Measurements from ENCODE around the gene FMNL3. TPM values are rescaled to one million over a fixed set of nuclear protein-coding genes. Genes with fewer than 3 reads are reported as not detected.
"Not testable (repeated sequence)": the region's sequence is repeated elsewhere in the genome, so short reads cannot be mapped to it uniquely, and the experiment has no call there.

The FMNL3 gene
- polyA plus RNA-seq, 10 donors: 22.4 to 37.9 (median 26.4) TPM

DNA sequence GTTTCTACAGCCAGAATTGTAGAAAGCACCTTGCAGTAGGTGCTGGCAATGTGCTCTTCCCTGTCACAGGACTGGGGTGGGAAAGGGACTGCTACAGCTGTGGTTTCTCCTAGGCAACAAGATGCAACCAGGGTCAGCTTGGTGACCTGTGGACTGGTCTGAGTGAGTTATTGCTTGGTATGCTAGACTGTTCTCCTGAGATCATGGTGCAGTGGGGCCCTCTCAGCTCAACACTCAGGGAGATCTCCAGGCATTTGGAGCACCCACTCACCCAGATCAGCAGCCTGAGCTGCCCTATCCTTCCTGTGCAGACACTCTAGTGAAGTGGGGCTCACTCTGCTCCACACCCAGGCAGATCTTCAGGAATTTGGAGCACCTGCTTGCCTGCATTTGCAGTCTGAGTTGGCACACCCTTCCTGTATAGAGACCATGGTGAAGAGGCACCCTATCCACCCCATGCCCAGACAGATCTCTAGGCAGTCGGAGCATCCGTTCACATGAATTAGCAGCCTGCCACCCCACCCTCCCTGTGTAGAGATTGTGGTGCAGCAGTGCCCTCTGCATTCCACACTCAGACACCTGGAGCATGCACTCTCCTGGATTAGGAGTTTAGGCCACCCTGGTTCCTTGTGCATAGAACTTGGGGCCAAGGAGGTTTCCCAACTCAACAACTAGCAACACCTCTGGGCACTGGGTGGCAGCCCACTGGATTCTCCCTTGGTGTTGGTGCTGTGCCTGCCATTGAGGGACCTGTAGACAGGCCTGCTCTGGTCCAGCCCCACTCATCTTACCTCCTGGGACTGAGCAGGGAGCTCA, 97.9 kb downstream of the FMNL3 start:
- DNase-seq: no peak

DNA sequence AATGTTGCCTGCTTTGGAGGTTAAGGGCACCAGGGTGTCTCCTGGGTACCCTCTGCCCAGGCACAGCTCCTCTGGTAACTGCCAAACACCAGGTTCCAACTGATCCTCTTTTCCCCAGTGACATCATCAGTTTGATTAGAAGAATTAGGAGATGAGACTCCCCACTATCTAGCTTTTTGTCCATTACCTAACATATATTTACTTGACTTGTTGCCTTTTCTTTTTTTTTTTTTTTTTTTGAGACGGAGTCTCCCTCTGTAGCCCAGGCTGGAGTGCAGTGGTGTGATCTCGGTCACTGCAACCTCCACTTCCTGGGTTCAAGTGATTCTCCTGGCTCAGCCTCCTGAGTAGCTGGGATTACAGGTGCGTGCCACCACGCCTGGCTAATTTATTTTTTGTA, 101.7 kb downstream of the FMNL3 start, which contains the start of gene FAM186B:
Gene FAM186B (minus strand): TSS at position 101 of the 400 bp plus-strand sequence. CDS start 162 bp downstream, outside the sequence.
- not testable (repeated sequence) for DNase-seq

DNA sequence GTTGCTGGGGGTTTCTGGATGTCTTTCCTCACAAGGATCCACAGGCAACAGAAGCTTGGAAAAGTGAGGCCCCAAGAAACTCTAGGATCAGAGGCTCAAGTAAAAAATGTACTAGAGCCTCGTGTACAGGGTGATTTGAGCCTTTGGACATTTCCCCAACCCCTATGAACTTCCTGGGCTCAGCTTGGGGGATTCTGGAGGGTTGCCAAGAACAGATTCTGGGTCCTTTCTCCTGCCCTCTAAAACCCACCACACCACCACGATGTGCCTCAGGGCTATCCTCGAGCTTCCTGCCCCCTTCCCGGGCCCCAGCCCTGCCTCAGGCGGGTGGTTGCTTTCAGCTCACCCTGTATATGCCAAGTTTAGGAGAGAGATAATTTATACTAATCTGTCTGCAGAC, 102.3 kb downstream of the FMNL3 start:
- DNase-seq: no peak

DNA sequence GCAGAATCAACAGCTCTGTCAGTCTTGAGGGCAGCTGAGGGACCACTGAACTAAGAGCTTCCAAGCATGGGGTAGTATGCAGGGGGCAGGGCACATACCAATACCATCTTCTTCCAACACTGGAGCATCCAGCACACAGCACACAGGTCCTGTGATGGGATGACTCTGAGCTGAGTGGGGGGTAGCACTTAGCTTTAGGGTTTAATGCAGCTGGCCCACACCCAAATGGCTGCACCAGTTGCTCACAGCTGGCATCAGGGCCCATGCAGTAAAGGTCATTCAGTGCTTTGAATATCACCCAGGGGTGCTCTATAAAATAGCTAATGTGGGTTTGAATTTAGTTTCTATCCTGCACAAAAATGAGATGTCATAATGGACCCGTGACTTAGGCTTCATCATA, 103.5 kb downstream of the FMNL3 start:
- no peak for DNase-seq

DNA sequence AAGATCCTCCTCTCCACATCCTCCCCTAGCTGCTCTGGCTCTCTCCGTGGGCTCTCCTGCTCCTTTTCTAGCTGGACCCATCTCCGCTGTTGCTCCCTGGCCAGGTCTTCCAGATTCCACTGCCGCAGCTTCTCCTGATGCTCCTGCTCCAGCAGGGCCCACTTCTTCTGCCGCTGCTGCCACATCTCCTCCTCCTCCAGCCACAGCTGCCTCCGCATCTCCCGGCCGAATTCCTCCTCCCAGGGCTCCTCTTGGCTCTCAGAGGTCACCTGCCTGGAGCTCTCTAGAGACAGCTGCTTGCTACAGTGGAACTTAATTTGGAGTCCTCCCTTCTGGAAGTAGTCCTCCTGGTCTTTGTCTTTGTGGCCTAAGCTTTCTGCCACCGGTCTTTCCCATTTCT, 107.2 kb downstream of the FMNL3 start:
- DNase-seq: no peak

DNA sequence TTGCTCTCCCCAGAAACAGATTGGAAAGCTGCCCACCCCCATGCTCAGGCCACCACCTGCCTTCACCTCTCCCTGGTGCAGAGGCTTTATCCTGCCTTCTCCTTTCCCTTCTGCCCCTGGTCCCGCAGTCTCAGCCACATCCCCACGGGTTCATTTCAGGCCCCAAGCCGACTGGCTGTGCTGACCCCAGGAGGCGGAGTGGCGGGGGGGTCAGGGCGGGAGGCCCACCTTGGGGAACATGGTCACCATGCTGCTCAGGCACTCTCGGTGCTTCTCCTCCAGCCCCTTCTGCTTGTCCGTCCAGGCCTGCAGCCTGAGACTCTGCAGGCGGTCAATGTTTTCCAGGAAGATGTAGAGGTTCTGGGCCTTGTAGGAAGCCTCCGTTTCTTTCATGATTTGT, 108.7 kb downstream of the FMNL3 start:
- no peak for DNase-seq

DNA sequence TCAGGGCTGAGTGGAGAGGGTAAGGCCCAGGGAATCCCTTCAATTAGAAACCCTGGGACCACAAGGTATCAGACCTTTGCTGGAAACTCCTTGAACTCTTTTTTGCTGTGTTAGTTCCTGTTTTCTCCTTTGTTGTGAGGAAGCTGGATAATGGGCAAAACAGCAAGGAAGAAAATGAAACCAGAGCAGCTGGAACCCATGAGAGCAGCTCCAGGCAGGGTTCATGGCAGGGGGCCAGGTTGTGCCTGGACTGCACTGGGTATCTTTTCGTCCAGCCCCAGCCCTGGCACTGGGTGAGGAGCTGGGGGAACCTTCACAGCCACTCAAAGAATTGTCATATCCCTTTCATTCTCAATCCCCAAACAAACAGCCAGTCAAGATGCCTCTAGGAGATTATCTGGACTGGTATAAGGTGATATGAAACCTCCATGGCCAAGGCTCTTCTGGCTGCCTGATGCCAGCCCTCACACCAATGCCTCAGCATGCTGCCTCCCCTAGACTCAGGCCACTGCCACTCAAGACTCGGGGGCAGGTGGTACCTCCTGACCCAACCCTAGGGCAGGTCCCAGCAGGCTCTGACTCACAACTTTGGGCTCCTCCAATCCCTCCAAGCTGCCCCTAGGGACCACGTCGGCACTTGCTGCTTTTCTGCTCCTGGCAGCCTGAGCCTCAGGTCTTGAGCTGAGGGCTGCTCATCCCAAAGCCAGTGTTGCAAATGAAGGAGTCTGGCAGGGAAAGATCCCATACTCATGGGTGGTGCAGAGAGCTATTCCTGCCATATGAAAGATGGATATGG, 118.3 kb downstream of the FMNL3 start:
- no peak for DNase-seq

DNA sequence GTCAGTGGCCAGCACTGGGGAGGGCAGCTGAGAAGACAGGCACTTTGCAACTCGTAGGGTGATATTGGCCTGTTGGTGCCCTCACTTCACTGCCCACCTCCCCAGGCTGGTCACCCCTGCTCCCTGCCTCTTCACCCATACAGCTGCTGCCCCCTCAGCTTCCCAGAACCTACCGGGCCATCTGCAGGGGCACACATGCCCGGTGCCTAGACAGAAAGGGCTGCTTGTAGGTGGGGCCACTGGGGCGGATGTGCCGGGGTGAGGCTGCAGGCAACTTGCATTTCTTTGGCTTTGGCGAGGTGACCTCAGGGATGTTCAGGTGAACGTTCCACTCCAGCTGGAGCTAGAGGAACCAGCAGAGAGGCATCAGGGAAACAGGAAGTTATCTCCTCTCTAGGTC, 118.9 kb downstream of the FMNL3 start:
- DNase-seq: no peak

DNA sequence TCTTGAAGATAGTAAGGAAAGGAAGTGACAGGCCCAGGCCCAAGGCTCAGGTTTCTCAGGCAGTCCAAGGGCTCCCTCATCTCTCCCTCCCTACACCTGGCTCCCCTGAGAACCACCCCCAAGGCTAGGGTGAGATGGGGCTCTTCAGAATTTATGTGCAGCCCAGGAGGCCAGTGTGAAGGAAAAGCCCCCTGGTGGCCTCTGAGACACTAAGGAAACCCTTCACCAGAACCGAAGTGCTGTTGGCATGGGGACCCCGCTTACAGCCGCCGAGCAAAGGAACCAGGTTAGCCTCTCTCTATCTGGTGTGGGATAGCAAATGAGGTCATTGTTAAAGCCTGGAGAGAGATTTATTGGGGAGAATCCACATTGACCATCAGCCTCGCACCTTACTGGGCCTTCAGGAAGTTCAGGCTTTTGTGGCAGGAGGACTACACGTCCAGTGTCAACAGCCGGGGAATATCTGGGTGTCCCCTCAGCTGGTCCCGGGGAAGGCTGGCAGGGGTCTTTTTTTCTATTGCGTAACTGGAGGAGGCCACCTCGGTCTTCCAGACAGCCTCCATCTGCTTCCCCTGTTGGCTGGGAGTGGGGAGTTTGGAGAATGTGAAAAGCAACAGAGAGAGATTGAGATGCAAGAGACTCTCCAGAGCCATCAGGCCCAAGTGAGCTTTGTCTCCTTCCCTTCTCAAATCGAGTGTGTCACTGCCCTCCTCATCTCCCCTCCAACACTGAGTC, 119.9 kb downstream of the FMNL3 start:
- no peak for DNase-seq

Other genes starting within 250 kb of the FMNL3 start
- gene KCNH3, start 168.4 kb downstream of the FMNL3 start, polyA plus RNA-seq (ENCODE audit: insufficient read length in 10 of 10): 1 to 10 TPM in 9 of 10 donors, under 1 TPM in 1; 0.63 to 2.7 (median 1.4) TPM
- gene MCRS1, start 139.3 kb downstream of the FMNL3 start, polyA plus RNA-seq (ENCODE audit: insufficient read length in 10 of 10): 10 to 100 TPM; 45.8 to 61.2 (median 55.2) TPM
- gene FAM186B, start 101.8 kb downstream of the FMNL3 start, polyA plus RNA-seq (ENCODE audit: insufficient read length in 10 of 10): 1 to 10 TPM in 5 of 10 donors, under 1 TPM in 5; 0.54 to 2.9 (median 1.1) TPM
- 10 to 100 TPM; 10.9 to 18.1 (median 12.5) TPM for gene PRPF40B, start 83.8 kb downstream of the FMNL3 start, polyA plus RNA-seq (ENCODE audit: insufficient read length in 10 of 10)
- 100 to 1,000 TPM; 238 to 318 (median 275) TPM for gene TMBIM6, start 34.2 kb upstream of the FMNL3 start, polyA plus RNA-seq (ENCODE audit: insufficient read length in 10 of 10)
- gene NCKAP5L, start 121.0 kb upstream of the FMNL3 start, polyA plus RNA-seq (ENCODE audit: insufficient read length in 10 of 10): 10 to 100 TPM; 28.5 to 38.6 (median 32.4) TPM
- 1 to 10 TPM; 4.2 to 6.2 (median 4.9) TPM for gene BCDIN3D, start 135.7 kb upstream of the FMNL3 start, polyA plus RNA-seq (ENCODE audit: insufficient read length in 10 of 10)
- gene FAIM2, start 196.5 kb upstream of the FMNL3 start, polyA plus RNA-seq (ENCODE audit: insufficient read length in 10 of 10): 10 to 100 TPM in 2 of 10 donors, 1 to 10 TPM in 8; 5.3 to 14.0 (median 7.7) TPM
- gene AQP2, start 243.3 kb upstream of the FMNL3 start, polyA plus RNA-seq (ENCODE audit: insufficient read length in 10 of 10): under 1 TPM in 2 of 10 donors, not detected in 8; 0.05 to 0.11 TPM

Data from muscle of back (tissue), 11 donors.